ENCODE results near the gene ASCC2. TPM values are rescaled to one million over a fixed set of nuclear protein-coding genes. Genes with fewer than 3 reads are reported as not detected.

ASCC2 gene
- total and polyA plus RNA-seq, 2 experiments from 2014 or later: 30.5 to 31.3 TPM

- ATAC-seq (no peak), DNase-seq (ENCODE audit: low spot score) (no peak)
- H3K4me1 Mint-ChIP-seq: peaks cover 16% of the 10 kb centered on the region
- Histone ChIP-seq H3K4me3 (no peak overlapping the region), H3K79me2 (replicated peaks; ENCODE audit: insufficient read depth) (no peaks in the 10 kb centered on the region), H3F3A (replicated peaks; ENCODE audit: low read depth) (no peaks in the 10 kb centered on the region), H3K27ac (ENCODE audit: low read depth) (no peak overlapping the region), H3K36me3 (ENCODE audit: insufficient read depth) (no peaks in the 10 kb centered on the region), H3K27me3 (ENCODE audit: insufficient read depth) (no peaks in the 10 kb centered on the region), H2AFZ (no peak overlapping the region), H3K4me1 (ENCODE audit: insufficient read depth) (no peaks in the 10 kb centered on the region), H4K20me1 (replicated peaks; ENCODE audit: insufficient read depth) (no peaks in the 10 kb centered on the region), H3K4me2 (no peak overlapping the region), H3K9me2 (ENCODE audit: insufficient read depth) (no peaks in the 10 kb centered on the region)
- TF ChIP-seq STAT1 (IDR thresholded peaks at IDR 0.05; ENCODE audit: unreplicated experiment): no peak
- no peak for TF ChIP-seq JUNB (IDR thresholded peaks at IDR 0.05; ENCODE audit: unreplicated experiment)
- no peak for TF ChIP-seq REST (IDR thresholded peaks at IDR 0.05; ENCODE audit: unreplicated experiment)
- no peak for TF ChIP-seq ZNF462 (CRISPR knock-in tag; IDR thresholded peaks at IDR 0.05)
- TF ChIP-seq ZNF114 (CRISPR knock-in tag; IDR thresholded peaks at IDR 0.05): no peak
- no peak for TF ChIP-seq POLR2AphosphoS5 (IDR thresholded peaks at IDR 0.05; ENCODE audit: low read depth)
- TF ChIP-seq EZH2phosphoT487 (IDR thresholded peaks at IDR 0.05; ENCODE audit: unreplicated experiment): no peak
- TF ChIP-seq CTCF (conservative IDR thresholded peaks at IDR 0.05; ENCODE audit: low read depth in 2 of 2): no peak
- TF ChIP-seq NANOG (IDR thresholded peaks at IDR 0.05; ENCODE audit: borderline replicate concordance): no peak
- no peak for TF ChIP-seq ZNF331 (CRISPR knock-in tag; IDR thresholded peaks at IDR 0.05; ENCODE audit: low read depth)
- TF ChIP-seq EZH2 (IDR thresholded peaks at IDR 0.05; ENCODE audit: low read depth, unreplicated experiment): no peak
- TF ChIP-seq ETS1 (IDR thresholded peaks at IDR 0.05): no peak
- H3K4me3 Mint-ChIP-seq: no peak overlapping the region
- H3K27ac Mint-ChIP-seq: no peak overlapping the region
- H3K9me3 Mint-ChIP-seq: no peaks in the 10 kb centered on the region
- H3K27me3 Mint-ChIP-seq (ENCODE audit: insufficient read depth, low read depth, poor library complexity): peaks cover 4% of the 10 kb centered on the region
- no peaks in the 10 kb centered on the region; the same call in 2 of the 3 replicates for H3K36me3 Mint-ChIP-seq (ENCODE audit: low read depth)
These were observed 55.8 kb downstream of the ASCC2 start for GRCh38 chr22:29782061-29782845.
